Uterus (tissue), 4 donors: ENCODE measurements around the gene FAM83D. TPM values are rescaled to one million over a fixed set of nuclear protein-coding genes. Genes with fewer than 3 reads are reported as not detected.
"Not testable (repeated sequence)": the region's sequence is repeated elsewhere in the genome, so short reads cannot be mapped to it uniquely, and the experiment has no call there.

Source experiments
- DNase-seq, 2 donors: peaks; one replicate each; pipeline ENCODE4 v3.0.0-alpha.2; 2019 to 2020
- H3K27ac ChIP-seq, 2 donors: fragments of 200-600 bp; sonication (generic); 1 replicate in 1 of 2; 2 replicates in 1 of 2; pipeline ENCODE4 v1.5.1; 2016 to 2018
- H3K27me3 ChIP-seq, 2 donors: fragments of 200-600 bp; sonication (generic); one replicate each; pipeline ENCODE4 v1.5.1; 2018 to 2019; ENCODE audit warnings: control low read depth in 1 of 2
- H3K36me3 ChIP-seq, 2 donors: fragments of 200-600 bp; sonication (generic); one replicate each; pipeline ENCODE4 v1.5.1; 2019; ENCODE audit warnings: control low read depth in 1 of 2
- H3K4me1 ChIP-seq, 2 donors: fragments of 200-600 bp; sonication (generic); one replicate each; pipeline ENCODE4 v1.5.1; 2018 to 2019; ENCODE audit warnings: control low read depth in 1 of 2
- H3K4me3 ChIP-seq, 2 donors: fragments of 200-600 bp; sonication (generic); 1 replicate in 1 of 2; 2 replicates in 1 of 2; pipeline ENCODE4 v1.5.1; 2018 to 2019; ENCODE audit warnings: mild to moderate bottlenecking in 1 of 2
- H3K9me3 ChIP-seq, 2 donors: fragments of 200-600 bp; sonication (generic); one replicate each; pipeline ENCODE4 v1.5.1; 2019; ENCODE audit warnings: control low read depth in 1 of 2
- POLR2A ChIP-seq, 2 donors: fragments of 450-650 bp; IDR thresholded peaks; one replicate each; pipeline ENCODE4 v1.6.1; 2016; ENCODE audit warnings: antibody characterized with exemption in 2 of 2, mild to moderate bottlenecking in 1 of 2, moderate library complexity in 1 of 2
- intact Hi-C: fragments of 100-400 bp; cut with DNase I; formaldehyde crosslinking; loops from one replicate; pipeline ENCODE4 v1.15.1; 2023; ENCODE audit warnings: low total_unique reads
- total RNA-seq, 4 donors: library from RNA; depleted of rRNA in 3 of 4; stranded (reverse); fragments of >200 nt in 3 of 4; gene quantifications; one replicate each; pipeline versions ENCODE4 v1.1.0 to v1.2.4, GENCODE V29; 2014 to 2023
- TF ChIP-seq, protein P1 (sequence below), 4 experiments: fragments of 200-600 bp in 2 of 4; fragments of 450-650 bp in 2 of 4; sonication (generic) in 2 of 4; IDR thresholded peaks; one replicate each; pipeline ENCODE4 v1.5.1; 2016 to 2019; ENCODE audit warnings: antibody characterized with exemption in 4 of 4, mild to moderate bottlenecking in 2 of 4, moderate library complexity in 1 of 4
- donor health status: DM: yes; HTN: yes; CAD: no.

Gene FAM83D
- total RNA-seq, 4 donors from 2014 or later = 0.61 to 15.1 TPM; not detected in 2

DNA sequence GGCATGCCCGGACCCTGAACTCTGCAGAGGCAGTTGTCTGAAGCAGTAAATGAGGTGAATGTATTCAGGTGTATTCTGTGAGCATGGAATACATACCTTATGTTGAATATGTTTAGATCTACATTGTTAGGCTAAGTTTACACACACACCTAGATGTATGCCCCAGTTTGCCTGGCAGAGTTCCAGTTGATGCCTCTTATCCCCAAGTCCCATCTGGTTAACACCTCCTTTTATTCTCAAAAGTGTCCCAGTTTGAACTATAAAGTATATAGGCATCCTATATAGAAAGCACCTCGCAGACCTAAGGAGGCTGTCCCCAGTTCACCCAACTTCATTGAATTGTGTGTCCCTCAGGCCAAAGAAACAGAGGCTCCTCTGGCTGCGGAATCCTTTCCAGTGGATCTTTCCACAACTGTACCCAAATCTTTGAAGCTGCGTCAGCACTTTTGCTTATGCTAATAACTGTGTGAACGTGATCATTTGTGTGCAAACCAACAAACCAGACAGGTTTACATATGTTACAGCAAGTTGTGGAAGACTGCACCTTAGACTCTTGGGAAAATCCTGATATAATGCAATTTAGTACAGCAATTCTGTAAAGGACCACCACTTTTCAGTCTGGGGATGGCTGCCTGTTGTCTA, 31.1 kb downstream of the FAM83D start:
- no peak for TF ChIP-seq POLR2A (IDR thresholded peaks at IDR 0.05)
- TF ChIP-seq, protein P1, sequence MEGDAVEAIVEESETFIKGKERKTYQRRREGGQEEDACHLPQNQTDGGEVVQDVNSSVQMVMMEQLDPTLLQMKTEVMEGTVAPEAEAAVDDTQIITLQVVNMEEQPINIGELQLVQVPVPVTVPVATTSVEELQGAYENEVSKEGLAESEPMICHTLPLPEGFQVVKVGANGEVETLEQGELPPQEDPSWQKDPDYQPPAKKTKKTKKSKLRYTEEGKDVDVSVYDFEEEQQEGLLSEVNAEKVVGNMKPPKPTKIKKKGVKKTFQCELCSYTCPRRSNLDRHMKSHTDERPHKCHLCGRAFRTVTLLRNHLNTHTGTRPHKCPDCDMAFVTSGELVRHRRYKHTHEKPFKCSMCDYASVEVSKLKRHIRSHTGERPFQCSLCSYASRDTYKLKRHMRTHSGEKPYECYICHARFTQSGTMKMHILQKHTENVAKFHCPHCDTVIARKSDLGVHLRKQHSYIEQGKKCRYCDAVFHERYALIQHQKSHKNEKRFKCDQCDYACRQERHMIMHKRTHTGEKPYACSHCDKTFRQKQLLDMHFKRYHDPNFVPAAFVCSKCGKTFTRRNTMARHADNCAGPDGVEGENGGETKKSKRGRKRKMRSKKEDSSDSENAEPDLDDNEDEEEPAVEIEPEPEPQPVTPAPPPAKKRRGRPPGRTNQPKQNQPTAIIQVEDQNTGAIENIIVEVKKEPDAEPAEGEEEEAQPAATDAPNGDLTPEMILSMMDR (IDR thresholded peaks at IDR 0.05) = no peak
- DNase-seq = no peak
- H3K9me3 ChIP-seq = no peaks in the 10 kb centered on the region
- intact Hi-C loops = no loop called here
- no peak overlapping the region for H3K4me3 ChIP-seq
- H3K36me3 ChIP-seq = no peaks in the 10 kb centered on the region
- H3K4me1 ChIP-seq = no peaks in the 10 kb centered on the region
- no peaks in the 10 kb centered on the region for H3K27me3 ChIP-seq
- no peak overlapping the region for H3K27ac ChIP-seq

DNA sequence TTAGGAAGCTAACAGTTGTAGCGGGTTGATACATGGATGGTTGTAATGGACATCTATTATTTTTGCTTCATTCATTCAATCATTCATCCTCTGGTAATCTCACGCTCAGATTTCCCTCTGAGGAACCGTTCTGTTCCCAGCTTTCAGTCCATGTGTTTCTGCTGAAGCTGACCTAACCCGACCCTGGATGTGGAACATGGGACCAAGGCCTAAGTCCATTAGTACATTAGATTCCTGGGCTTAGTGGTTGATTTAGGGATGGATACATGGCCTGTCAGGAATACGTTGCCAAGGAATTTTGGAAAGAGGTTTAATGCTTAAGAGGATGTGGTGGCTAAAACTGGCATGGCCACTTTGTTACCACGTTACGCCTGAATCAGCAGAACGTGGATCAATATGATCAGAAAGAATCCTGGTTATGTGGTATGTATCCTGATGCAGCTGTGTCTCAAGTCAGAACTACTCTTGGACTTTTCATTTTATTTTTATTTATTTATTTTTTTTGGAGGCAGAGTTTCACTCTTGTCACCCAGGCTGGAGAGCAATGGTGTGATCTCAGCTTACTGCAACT, 31.8 kb downstream of the FAM83D start:
- intact Hi-C loops = no loop called here
- no peak for DNase-seq
- Histone ChIP-seq H3K27ac (no peak overlapping the region), H3K4me1 (no peaks in the 10 kb centered on the region), H3K9me3 (no peaks in the 10 kb centered on the region), H3K27me3 (no peaks in the 10 kb centered on the region), H3K36me3 (no peaks in the 10 kb centered on the region), H3K4me3 (no peak overlapping the region)
- no peak for TF ChIP-seq POLR2A (IDR thresholded peaks at IDR 0.05)
- TF ChIP-seq, protein P1 (IDR thresholded peaks at IDR 0.05) = no peak

DNA sequence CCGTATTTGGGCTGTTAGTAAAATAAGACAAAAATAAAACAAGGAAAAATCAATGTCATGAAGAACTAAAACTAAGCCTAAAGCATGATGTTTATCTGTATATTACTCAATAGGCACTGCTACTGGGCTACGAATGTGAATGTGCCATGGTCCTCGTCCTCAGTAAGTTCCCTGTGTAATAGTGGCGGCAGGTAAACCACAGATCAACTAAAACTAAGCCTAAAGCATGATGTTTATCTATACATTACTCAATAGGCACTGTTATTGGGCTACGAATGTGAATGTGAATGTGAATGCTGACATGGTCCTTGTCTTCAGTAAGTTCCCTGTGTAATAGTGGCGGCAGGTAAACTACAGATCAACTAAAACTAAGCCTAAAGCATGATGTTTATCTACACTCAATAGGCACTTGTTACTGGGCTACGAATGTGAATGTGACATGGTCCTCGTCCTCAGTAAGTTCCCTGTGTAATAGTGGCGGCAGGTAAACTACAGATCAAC, 34.0 kb downstream of the FAM83D start:
- H3K27ac ChIP-seq, H3K4me1 ChIP-seq, H3K27me3 ChIP-seq, intact Hi-C loops, H3K36me3 ChIP-seq, DNase-seq, H3K9me3 ChIP-seq, H3K4me3 ChIP-seq: not testable (repeated sequence)

DNA sequence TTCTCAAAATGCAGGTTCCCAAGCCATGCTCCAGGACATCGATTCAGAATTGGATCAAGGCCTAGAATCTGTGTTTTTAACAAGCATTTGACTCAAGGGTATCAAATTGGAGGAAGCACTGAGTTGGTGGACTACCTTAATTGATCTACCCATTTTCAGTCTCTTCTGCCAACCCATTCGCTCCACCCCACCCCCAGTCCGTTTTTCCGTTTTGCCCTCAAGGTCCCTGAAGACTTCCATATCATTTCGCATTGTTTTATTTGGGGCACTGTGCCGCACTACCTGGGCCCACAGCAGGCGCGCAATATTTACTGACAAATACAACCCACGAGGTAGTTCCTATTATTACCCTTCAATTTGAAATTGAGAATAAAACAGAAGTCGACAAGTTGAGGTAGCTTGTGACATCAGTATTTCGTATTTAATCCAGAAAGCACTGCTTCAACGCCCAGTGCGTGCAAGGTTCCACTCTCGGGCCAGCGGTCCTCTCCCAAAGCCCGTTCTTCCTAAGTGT, 35.4 kb downstream of the FAM83D start:
- Histone ChIP-seq H3K4me1 (no peaks in the 10 kb centered on the region), H3K27me3 (no peaks in the 10 kb centered on the region), H3K36me3 (no peaks in the 10 kb centered on the region), H3K4me3 (peak overlapping the region; percentile 81 to 97), H3K9me3 (no peaks in the 10 kb centered on the region), H3K27ac (peak overlapping the region; percentile 81 to 96)
- TF ChIP-seq, protein P1 (IDR thresholded peaks at IDR 0.05) = no peak
- TF ChIP-seq POLR2A (IDR thresholded peaks at IDR 0.05) = no peak
- DNase-seq = peak in 1 of 2 donors; percentile 18
- intact Hi-C loops = no loop called here

DNA sequence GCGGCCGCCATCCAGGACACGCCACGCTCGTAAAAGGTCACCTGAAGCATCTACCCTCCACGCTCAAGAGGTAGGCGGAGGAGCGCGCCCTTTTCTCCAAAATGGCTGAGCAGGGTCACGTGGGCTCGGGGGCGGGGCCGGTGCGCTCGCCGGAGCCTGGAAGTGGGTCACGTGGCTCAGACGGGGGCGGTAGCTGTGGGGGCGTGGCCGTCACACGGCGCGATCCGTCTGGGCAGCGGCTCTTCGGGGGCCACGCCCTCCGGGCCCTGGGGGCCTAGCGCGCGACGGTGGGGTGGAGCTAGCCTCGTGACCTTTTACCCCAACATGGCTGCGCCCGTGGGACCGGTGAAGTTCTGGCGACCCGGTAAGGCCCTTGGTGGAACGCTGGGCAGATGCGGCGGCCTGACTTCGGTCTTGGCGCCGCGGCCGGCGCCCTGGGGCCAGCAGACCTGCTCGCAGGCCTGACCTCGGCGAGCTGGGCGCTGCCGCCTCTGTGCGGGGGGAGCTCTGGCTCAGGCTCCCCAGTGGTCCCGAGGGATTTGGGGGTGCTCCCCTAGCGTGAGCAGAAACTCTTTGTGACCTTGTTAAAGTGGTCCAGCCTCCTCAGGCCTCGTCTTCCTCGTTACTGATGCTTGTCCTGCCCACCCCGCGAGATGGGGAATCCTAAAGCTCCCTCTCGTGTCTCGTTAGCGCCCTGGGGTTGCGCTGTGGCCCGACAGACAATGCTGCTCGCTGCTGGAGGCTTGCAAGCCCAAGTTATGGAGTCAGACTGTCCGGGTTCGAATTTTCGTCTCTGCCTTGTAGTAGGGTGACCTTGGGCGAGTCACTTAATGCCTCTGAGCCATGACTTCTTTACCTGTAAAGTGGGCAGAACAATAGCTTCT, 36.1 kb downstream of the FAM83D start, which contains the start of gene DHX35:
Gene DHX35, plus strand, starts transcription at position 301 of the 884 bp plus-strand sequence. Its CDS starts 24 bp downstream, at position 325.
- TF ChIP-seq, protein P1 (IDR thresholded peaks at IDR 0.05) = peak; percentile 5 to 29 (median 15)
- TF ChIP-seq POLR2A (IDR thresholded peaks at IDR 0.05) = peak in 1 of 2 donors; percentile 49
- peak; percentile 97 to 99 for DNase-seq
- intact Hi-C loops = no loop called here
- Histone ChIP-seq H3K36me3 (no peaks in the 10 kb centered on the region), H3K4me1 (no peaks in the 10 kb centered on the region), H3K9me3 (no peaks in the 10 kb centered on the region), H3K4me3 (peak within 1 kb of the TSS; percentile 81 to 97), H3K27me3 (no peaks in the 10 kb centered on the region), H3K27ac (peak within 1 kb of the TSS; percentile 85 to 96)
